Midbrain (tissue), 1 donor: ENCODE results near the gene NLRP9.

ENCODE experiments used
- DNase-seq: peaks from one replicate; lab custom pipeline; 2025; lab: John Stamatoyannopoulos, UW

The NLRP9 gene

DNA sequence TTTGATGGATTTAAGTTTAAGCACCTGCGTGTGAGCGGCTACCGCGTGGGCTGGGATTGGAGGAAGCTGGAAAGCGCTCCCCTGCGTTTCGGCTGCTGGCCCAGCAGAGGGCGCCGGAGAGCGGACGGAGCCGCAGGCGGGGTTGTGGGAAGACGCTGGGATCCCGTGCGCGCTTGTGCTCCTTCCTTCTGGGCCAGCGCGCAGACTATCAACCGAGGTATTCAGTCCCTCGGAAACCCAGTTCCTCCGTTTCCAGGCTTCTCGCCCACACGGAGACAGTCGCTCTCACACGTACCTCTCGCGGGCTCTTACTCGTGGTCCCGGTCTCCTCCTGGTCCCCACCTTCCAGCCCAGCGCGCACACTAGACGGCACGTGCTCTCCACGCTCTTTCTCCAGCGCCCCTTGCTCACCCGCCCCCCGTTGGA, 34.4 kb downstream of the NLRP9 start:
- DNase-seq: peak; percentile 31

DNA sequence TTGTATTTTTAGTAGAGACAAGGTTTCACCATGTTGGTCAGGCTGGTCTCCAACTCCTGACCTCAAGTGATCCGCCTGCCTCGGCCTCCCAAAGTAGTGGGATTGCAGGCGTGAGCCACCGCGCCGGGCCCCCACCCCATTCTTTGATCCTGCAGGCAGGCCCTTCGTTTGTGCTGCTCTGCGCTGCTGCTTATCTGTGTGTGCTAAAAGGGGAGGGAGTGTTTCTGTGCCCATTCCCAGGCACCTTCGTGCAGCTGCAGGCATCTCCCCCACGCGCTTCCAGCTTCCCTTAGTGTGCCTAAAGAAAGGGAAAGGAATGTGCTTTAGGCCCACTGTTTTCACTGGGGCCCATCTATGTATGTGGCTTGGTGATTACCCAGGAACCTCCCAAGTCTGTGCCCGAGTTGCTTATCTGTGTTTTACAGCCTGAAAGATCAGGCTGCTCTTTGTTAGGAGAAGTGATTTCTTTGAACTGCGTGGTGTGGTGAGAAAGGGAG, 36.0 kb downstream of the NLRP9 start:
- no peak for DNase-seq

DNA sequence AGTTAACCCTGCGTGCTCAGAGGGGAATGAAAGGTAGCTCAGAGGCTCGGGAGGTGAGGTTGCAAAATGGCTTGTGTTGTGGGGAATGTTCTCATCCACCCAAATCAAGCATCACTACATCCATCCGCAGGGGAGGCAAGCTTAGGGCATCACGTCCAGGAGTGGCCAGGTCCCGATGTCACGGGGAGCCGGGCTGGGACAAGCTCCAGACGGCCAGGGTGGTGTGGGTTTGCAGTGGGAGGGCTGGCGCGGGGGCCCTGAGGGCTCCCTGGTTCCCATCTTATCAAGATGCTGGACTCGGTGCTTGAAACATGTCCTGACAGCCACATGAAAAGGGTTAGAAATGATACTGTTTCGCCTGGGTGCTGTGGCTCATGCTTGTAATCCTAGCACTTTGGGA, 37.4 kb downstream of the NLRP9 start:
- no peak for DNase-seq

DNA sequence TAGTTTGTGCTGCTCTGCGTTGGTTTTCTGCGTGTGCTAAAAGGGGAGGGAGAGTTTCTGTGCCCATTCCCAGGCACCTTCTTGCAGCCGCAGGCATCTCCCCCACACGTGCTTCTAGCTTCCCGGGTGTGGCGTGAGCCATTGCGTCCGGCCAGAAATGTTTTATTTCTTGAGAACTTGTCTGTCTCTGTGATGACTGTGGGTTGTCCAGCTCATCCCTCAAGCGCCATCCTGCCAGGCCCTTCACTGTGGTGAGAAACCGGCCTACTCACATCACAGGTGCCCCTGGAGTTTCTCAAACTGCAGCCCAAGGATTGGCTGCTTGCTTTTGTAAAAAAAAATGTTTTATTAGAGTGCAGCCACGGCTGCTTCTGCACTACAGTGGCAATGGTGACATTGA, 39.0 kb downstream of the NLRP9 start:
- no peak for DNase-seq

- no peak for DNase-seq
These were observed 39.9 kb downstream of the NLRP9 start for GRCh38 chr19:55698256-55698655.

DNA sequence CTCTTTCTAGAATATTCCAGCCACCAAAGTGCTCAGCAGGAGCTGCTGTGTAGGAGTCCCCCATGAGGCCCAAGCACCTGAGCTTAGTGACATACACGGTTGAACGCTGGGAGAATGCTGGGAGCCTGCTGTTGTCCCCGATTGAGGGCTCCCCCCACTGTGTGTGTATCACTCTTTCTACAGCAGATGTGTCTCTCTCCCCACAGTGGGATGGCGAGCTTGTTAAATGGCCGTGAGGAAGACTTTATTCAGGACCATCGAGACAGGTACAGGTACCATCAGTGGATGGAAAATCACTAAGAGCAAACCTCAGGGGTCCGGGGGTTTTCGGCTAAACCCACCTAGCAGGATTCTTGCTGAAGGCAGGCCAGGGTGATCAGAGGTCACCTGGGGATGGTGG, 40.5 kb downstream of the NLRP9 start:
- no peak for DNase-seq

DNA sequence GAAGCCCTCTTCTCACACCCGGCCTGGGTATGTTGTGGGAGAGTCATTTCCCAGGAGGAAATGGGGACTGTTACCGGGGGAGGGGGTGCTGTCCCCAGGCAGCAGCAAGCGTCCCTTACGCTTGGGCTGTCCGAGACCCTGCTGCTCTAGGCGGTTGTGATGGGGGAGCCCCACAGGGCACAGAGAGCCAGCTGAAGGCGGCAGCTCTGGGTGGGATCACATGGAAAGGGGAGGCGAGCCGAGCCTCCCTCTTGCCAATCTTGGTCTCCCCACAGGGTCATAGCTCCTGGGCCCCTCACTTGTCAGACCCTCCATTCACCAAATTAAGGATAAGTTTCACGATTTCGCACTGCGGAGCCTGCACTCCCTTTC, 41.1 kb downstream of the NLRP9 start:
- DNase-seq: no peak

DNA sequence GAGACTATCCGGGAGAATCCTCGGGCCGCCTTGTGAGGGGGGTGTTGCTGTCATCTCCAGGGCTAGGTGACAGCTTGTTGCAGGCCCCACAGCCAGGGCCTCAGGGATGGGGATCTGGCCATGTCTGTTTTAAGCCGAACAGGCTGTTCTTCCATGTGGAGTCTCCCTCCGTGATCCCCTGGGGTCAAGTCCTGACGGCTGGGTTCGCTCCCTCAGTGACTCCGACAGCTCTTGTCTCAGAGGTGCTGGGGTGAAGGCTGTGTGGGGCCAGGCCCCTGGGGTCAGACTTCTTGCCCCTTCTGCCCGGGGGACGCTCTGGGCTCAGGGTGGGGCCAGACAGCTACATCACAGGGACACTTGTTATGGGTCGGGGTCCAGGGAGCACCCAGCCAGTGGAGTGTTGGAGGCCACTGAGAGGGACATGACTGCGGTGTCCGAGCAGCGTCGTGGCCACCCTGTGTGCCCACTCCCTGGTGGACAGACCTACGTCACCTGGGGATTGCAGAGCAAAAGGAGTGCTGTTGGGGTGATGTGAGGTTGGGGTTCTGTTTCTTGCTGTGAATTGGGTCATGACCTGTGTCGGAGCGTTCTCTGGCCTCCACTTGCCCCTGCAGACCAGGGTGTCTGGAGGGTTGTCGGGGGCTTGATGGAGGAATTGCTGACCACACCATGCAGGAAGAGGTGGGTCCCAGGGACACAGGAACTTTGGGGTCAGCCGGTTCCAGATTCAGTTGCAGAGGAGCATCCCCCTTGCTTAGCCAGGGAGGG, 41.7 kb downstream of the NLRP9 start:
- DNase-seq: no peak

- DNase-seq: no peak
These were observed 42.5 kb downstream of the NLRP9 start for GRCh38 chr19:55695511-55696290.

GRCh38 chr19:55694656-55695491, 43.3 kb downstream of the NLRP9 start:
- no peak for DNase-seq

DNA sequence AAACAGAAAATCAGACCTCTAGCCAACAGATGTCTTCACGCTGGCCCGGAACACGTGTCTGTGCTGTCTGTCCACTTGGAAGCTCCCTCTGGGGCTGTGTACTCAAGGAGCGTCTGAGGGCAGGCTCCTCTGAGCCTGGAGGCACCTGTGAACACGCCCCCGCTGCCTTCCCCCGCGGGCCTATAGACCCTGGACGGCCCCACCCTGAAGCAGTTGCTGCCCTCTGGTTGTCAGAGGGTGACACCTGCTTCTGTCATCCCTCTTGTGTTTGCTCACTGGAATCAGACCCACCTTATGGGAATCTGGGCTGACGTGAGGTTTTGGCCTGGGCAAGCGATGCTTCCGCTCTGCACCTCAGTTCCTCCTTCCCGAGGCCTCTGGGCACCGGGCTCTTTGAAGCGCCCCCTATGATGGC, 44.0 kb downstream of the NLRP9 start:
- DNase-seq: no peak

DNA sequence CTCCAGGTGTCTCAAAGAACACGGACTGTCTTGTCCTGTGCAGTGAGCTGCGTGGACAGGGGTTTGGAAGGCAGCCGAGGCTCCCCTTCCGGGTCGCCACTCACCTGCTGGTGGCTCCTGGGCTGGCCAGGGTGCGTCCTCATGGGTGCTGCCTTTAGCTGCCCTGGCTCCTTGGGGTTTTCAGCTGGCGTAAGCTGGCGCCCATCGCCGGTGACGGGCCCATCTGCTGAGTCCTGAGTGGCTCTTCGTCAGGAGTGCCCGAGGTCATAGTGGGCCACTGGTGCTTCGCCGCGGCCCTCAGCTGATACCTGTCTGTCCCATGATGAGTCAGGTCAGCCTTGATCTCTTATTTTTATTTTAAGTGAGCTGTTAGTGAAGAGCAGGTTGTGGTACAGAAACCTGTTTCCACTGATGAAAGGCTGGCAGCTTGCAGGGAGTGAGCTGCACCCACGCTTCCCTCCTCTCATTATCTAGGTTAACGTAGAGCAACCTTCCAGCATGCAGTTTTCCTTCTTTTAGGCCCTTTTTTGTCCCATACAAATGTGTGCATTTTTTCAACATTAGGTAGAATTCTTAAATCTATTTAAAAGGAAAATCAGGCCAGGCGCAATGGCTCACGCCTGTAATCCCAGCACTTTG, 44.7 kb downstream of the NLRP9 start:
- DNase-seq: no peak

- DNase-seq: no peak
These were observed 45.5 kb downstream of the NLRP9 start for GRCh38 chr19:55692681-55693081.

DNA sequence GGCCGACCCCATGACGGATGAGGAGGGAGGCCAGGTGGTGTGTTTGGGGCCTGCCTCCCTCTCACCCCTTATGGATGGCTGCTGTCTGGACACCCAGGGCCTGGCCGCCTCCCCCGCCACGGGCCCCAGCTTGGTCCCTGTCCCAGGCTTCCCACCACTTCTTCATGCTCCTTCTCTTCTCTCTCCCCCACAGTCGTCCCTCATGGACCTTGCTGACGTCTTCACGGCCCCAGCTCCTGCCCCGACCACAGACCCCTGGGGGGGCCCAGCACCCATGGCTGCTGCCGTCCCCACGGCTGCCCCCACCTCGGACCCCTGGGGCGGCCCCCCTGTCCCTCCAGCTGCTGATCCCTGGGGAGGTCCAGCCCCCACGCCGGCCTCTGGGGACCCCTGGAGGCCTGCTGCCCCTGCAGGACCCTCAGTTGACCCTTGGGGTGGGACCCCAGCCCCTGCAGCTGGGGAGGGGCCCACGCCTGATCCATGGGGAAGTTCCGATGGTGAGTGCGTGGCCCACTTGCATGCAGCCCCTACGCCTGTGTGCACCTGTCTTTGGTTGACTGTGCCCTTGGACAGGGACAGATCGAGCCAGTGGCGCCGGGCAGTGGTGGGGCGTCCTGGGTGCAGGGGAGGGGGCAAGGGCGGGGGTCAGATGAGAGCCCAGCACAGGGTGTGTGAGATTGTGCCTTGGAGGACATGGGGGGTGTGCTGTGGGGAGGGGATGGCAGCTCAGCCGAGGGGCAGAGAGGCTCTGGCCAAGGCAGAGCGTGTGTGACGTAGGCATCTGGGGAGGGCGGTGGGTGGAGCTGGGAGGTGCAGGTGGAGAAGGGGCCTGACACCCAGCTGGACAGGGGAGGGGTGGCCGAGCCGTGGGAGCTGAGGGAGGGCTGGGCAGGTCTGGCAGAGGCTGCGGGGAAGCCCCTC, 46.4 kb downstream of the NLRP9 start:
- no peak for DNase-seq

GRCh38 chr19:55690769-55691545, 47.2 kb downstream of the NLRP9 start:
- DNase-seq: no peak

DNA sequence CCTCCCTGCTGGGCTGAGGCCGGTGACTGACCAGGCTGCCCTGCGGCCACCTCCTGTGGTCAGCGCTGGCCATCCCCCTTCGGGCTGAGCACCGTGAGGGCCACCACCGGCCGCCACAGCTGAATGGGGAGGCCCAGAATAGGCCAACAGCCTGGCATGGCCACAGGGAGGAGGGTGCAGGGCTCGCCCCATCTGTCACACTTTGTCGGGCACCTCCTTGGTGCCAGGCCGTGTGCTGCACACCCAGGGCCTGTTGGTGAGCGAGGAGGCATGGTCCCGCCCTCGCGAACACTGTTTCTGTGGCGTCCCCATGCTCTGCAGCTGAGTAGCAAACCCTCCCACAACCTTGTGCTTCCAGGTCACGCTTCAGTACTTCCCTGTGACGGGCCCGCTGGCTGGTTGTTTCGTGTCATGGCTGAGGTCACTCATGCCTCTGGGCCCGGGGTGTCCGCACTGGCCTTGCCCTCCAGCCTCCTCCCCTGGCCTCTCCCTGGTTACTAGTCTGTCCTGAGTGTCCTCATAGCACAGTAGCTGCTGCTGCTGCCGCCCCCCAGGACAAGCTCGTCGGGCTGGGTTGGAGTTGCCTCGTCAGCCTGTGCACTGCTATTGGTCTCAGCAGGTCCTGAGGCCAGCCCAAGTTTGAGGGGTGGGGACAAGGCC, 48.0 kb downstream of the NLRP9 start:
- DNase-seq: no peak

GRCh38 chr19:55689411-55690108, 48.6 kb downstream of the NLRP9 start:
- no peak for DNase-seq

GRCh38 chr19:55688422-55689218, 49.6 kb downstream of the NLRP9 start:
- no peak for DNase-seq
